GM10266 (cell line): ENCODE results near the gene RAVER1.
"Not testable (repeated sequence)": the region's sequence is repeated elsewhere in the genome, so short reads cannot be mapped to it uniquely, and the experiment has no call there.

Source experiments
- DNase-seq: peaks from one replicate; pipeline ENCODE4 v3.0.0; 2012; ENCODE audit errors: extremely low spot score
- TF ChIP-seq, protein P1 (sequence below): IDR thresholded peaks from 2 replicates; pipeline ENCODE4 v1.5.1; 2012; ENCODE audit warnings: mild to moderate bottlenecking, low read depth; ENCODE audit not compliant: control insufficient read depth, insufficient read depth; ENCODE audit errors: missing control alignments

RAVER1 gene

DNA sequence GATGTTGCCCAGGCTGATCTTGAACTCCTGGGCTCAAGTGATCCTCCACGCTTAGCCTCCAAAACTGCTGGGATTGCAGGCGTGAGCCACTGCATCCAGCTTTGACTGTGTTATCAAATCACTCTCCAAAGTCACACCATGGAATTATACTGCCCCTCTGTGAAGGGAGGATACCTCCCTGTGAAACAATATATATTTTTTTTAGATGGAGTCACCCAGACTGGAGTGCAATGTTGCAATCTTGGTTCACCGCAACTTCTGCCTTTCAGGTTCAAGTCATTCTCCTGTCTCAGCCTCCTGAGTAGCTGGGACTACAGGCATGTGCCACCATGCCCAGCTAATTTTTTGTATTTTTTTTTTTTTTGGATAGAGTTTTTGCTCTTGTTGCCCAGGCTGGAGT, 39.4 kb upstream of the RAVER1 start:
- TF ChIP-seq, protein P1, sequence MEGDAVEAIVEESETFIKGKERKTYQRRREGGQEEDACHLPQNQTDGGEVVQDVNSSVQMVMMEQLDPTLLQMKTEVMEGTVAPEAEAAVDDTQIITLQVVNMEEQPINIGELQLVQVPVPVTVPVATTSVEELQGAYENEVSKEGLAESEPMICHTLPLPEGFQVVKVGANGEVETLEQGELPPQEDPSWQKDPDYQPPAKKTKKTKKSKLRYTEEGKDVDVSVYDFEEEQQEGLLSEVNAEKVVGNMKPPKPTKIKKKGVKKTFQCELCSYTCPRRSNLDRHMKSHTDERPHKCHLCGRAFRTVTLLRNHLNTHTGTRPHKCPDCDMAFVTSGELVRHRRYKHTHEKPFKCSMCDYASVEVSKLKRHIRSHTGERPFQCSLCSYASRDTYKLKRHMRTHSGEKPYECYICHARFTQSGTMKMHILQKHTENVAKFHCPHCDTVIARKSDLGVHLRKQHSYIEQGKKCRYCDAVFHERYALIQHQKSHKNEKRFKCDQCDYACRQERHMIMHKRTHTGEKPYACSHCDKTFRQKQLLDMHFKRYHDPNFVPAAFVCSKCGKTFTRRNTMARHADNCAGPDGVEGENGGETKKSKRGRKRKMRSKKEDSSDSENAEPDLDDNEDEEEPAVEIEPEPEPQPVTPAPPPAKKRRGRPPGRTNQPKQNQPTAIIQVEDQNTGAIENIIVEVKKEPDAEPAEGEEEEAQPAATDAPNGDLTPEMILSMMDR: no peak
- no peak for DNase-seq

DNA sequence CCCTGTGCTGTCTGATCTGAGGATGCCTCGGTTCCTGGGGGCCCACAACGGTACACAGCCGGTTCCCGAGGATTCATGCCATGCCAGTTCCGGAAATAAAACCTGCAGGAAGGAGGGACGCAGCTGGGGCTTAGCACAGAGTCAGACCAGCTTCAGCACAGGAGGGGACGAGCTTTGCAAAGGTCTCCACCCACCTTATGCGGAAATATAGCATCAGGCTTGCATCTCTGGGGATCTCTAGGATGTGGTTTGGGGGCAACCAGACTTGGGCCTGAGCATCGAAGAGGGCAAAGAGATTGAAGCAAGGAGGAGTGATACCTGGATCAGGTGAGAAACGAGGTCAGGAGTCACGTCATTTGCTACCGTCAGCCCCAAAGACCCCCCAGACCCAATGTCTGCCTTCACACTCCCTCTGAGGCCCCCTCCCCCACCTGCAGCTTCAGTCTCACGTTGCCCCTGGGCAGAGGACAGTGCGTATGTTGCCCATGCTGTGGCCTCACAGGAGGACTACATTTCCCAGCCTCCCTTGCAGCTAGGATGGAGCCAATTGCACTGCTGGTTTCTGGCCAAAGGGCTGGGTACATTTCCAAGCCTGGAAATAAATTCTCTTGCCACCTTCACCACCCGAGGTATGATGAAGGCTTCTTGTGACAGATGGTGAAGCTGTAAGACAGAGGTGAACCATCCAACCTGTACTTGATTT, 34.9 kb upstream of the RAVER1 start:
- DNase-seq: no peak
- TF ChIP-seq, protein P1: no peak

DNA sequence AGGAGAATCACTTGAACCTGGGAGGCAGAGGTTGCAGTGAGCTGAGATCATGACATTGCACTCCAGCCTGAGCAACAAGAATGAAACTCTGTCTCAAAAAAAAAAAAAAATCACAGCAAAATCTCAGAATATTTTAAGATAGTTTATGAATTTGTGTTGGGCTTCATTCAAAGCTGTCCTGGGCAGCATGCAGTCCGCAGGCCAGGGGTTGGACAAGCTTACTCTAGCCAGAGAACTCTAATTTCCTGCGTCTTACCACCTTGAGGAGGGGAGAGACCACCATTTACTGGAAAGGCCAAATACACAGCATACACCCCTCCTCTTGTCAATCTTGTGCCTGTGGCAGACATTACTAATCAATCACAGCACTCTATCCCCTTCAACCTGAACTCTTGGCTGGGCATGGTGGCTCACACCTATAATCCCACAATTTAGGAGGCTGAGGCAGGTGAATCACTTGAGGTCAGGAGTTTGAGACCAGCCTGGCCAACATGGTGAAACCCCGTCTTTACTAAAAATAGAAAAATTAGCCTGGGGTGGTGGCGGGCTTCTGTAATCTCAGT, 33.7 kb upstream of the RAVER1 start:
- not testable (repeated sequence) for DNase-seq

DNA sequence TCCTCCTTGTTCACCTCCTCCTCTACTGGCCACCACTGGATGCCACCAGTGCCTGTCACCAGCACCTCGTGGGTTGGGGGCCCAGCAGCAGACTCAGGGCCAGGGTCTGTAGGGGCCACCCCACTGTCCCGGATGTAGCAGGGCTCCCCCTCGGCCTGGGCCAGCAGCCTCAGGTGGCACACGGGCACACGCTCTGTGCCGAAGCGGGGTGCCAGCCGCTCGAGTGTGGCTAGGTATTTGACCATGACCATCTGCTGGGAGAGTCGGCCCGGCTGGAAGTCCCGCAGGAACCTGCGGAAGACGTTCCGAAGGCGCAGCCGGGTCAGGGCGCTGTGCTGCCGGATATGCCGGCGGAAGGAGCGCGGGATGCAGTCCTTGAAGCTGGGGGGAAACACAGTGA, 32.2 kb upstream of the RAVER1 start:
- TF ChIP-seq, protein P1: no peak
- DNase-seq: no peak

DNA sequence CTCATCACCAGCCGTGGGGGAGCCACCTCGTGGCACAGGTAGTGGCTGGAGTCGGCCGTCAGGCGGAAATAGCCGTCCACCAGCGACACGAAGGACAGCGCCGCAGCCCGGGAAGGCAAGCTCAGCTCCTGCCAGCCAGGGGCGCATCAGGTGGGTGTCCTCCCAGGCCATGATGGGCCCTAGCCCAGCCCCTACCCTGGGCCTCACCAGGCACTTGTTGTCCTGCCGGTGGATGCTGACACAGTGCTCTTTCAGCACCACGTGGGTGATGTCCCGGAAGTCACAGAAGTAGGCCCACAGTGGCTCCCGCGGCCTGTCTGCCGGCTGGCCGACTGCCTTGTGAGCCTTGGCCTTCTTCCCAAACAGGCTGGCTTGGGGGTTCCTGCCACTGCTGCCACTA, 31.3 kb upstream of the RAVER1 start:
- TF ChIP-seq, protein P1: no peak
- DNase-seq: no peak

DNA sequence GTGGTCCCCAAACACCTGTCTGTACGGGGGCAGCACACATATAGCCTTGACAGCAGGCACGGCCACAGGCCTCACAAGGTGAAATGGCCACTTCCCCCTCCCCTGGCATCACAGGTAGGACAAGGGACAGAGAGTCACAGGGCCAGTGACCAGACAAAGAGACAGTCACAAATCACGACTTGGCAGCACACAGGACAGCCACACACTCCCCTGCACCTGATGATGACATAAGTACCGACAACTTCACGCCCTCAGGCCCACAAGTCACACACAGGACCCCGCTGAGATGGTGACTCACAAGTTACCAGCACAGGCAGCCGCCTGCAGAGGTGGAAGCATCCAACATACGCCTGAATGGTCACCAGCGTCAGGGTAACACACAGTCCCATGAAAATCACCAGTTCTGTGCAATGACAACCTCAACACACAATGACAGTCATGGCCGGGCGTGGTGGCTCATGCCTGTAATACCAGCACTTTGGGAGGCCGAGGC, 30.5 kb upstream of the RAVER1 start:
- TF ChIP-seq, protein P1: no peak
- DNase-seq: no peak

DNA sequence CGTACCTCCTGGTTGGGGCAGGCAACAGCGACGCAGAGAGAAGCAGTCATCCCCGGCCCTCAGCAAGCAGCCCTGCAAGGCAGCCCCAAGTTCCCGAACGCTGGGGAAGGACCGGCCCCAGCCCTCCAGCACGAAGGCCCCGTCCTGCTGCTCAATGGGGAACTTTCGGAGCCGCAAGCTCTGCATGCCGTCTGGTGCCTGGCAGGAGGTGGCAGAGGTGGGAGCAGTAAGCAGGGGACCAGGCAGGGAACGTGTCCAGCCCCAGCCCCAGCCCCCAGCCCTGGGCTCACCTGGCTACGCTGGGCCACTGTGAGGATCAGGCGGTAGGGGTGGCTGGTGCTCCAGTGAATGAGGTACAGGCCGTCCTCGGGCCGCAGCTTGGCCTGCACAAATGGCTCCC, 28.9 kb upstream of the RAVER1 start:
- DNase-seq: no peak
- TF ChIP-seq, protein P1: no peak
